ENCODE measurements around the gene SLC50A1. TPM values are rescaled to one million over a fixed set of nuclear protein-coding genes. Genes with fewer than 3 reads are reported as not detected.

Gene SLC50A1
- total and polyA plus RNA-seq, 9 of the 15 experiments (the other 6 are each of a cell fraction or from before 2014, with no cell fraction given): 46.5 to 132 (median 91.9) TPM

DNA sequence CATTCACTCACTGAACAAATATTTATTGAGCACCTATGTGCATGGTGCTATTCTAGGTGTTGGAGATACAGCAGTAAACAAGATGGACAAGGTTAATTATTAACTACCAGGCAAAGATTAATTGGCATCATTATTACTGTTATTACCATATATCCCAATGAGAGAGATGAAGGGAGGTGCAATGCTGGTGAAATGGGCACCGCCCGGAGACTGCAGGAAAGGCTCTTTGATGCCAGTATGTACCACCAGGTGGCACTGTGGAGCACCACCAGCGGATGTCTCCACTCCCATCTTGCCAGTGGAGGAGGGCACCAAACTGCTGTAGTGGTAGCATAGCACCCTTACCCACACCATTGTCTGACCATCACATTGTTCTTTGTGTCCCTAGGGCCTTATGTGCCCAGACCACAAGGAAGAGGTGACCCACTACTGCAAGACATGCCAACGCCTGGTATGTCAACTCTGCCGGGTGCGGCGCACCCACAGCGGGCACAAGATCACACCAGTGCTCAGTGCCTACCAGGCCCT lies 41.0 kb downstream of the SLC50A1 start (continued):
- no peak for TF ChIP-seq GABPB1 (CRISPR knock-in tag; IDR thresholded peaks at IDR 0.05)
- TF ChIP-seq SP2 (IDR thresholded peaks at IDR 0.05; ENCODE audit: extremely low read depth, low read depth, low read length, poor library complexity, severe bottlenecking): no peak
- TF ChIP-seq, protein P1, sequence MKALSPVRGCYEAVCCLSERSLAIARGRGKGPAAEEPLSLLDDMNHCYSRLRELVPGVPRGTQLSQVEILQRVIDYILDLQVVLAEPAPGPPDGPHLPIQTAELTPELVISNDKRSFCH (CRISPR knock-in tag; IDR thresholded peaks at IDR 0.05): no peak
- TF ChIP-seq, protein P1 (tag; IDR thresholded peaks at IDR 0.05): no peak; the same call in 1 of the 2 replicates
- no peak for TF ChIP-seq SMAD1 (IDR thresholded peaks at IDR 0.05; ENCODE audit: low read depth, low read length, partially characterized antibody)
- no peak for TF ChIP-seq FOXP4 (CRISPR knock-in tag; IDR thresholded peaks at IDR 0.05; ENCODE audit: borderline replicate concordance)
- TF ChIP-seq SETDB1 (IDR thresholded peaks at IDR 0.05; ENCODE audit: low read length): no peak
- TF ChIP-seq JUN (IDR thresholded peaks at IDR 0.05; ENCODE audit: borderline replicate concordance, low read depth, low read length): no peak
- TF ChIP-seq JUN (CRISPR knock-in tag; IDR thresholded peaks at IDR 0.05; ENCODE audit: borderline replicate concordance): no peak
- no peak for TF ChIP-seq KHSRP (IDR thresholded peaks at IDR 0.05)
- no peak for TF ChIP-seq TOE1 (IDR thresholded peaks at IDR 0.05; ENCODE audit: borderline replicate concordance)
- no peak for TF ChIP-seq TOE1 (CRISPR knock-in tag; IDR thresholded peaks at IDR 0.05; ENCODE audit: borderline replicate concordance, low read depth)
- TF ChIP-seq, protein P2, sequence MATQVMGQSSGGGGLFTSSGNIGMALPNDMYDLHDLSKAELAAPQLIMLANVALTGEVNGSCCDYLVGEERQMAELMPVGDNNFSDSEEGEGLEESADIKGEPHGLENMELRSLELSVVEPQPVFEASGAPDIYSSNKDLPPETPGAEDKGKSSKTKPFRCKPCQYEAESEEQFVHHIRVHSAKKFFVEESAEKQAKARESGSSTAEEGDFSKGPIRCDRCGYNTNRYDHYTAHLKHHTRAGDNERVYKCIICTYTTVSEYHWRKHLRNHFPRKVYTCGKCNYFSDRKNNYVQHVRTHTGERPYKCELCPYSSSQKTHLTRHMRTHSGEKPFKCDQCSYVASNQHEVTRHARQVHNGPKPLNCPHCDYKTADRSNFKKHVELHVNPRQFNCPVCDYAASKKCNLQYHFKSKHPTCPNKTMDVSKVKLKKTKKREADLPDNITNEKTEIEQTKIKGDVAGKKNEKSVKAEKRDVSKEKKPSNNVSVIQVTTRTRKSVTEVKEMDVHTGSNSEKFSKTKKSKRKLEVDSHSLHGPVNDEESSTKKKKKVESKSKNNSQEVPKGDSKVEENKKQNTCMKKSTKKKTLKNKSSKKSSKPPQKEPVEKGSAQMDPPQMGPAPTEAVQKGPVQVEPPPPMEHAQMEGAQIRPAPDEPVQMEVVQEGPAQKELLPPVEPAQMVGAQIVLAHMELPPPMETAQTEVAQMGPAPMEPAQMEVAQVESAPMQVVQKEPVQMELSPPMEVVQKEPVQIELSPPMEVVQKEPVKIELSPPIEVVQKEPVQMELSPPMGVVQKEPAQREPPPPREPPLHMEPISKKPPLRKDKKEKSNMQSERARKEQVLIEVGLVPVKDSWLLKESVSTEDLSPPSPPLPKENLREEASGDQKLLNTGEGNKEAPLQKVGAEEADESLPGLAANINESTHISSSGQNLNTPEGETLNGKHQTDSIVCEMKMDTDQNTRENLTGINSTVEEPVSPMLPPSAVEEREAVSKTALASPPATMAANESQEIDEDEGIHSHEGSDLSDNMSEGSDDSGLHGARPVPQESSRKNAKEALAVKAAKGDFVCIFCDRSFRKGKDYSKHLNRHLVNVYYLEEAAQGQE (IDR thresholded peaks at IDR 0.05; ENCODE audit: borderline replicate concordance): peak; percentile 71
- TF ChIP-seq, protein P2 (CRISPR knock-in tag; IDR thresholded peaks at IDR 0.05; ENCODE audit: low read depth): no peak
- TF ChIP-seq RB1 (IDR thresholded peaks at IDR 0.05; ENCODE audit: low read depth): 0 out of 2 replicates have a peak, but pooled peaks have one; percentile 30
- TF ChIP-seq CREM (IDR thresholded peaks at IDR 0.05; ENCODE audit: low read depth): peak; percentile 39; the same call in 1 of the 2 replicates
- TF ChIP-seq VEZF1 (CRISPR knock-in tag; IDR thresholded peaks at IDR 0.05): no peak; the same call in 1 of the 2 replicates

All from K562 (cell line).